Mesendoderm (in vitro differentiated cells): ENCODE results near the gene PCNT.

Experiments used
- DNase-seq: peaks from one replicate; pipeline ENCODE4 v3.0.0; 2013
- H2AK5ac ChIP-seq: 2 replicates; pipeline ENCODE4 v1.6.1; 2013; ENCODE audit warnings: low read length, inconsistent platforms
- H2BK120ac ChIP-seq: 2 replicates; pipeline ENCODE4 v1.6.1; 2013; ENCODE audit warnings: low read depth, mild to moderate bottlenecking, low read length, moderate library complexity, mixed read lengths
- H2BK15ac ChIP-seq: replicated peaks from 2 replicates; pipeline ENCODE4 v1.6.1; 2013; ENCODE audit warnings: low read depth, mild to moderate bottlenecking, moderate library complexity
- H2BK5ac ChIP-seq: 2 replicates; pipeline ENCODE4 v1.6.1; 2013; ENCODE audit warnings: low read length, inconsistent platforms
- H3K18ac ChIP-seq: 2 replicates; pipeline ENCODE4 v1.6.1; 2013; ENCODE audit warnings: mild to moderate bottlenecking, low read length, mixed read lengths
- H3K23ac ChIP-seq: one replicate; pipeline ENCODE4 v1.6.1; 2013; ENCODE audit warnings: low read length
- H3K27ac ChIP-seq: 2 replicates; pipeline ENCODE4 v1.5.1; 2013; ENCODE audit warnings: low read depth, mild to moderate bottlenecking, inconsistent platforms, low read length, moderate library complexity
- H3K27me3 ChIP-seq: 2 replicates; pipeline ENCODE4 v1.6.1; 2013; ENCODE audit warnings: low read length, control low read depth, mild to moderate bottlenecking, inconsistent platforms; ENCODE audit not compliant: insufficient read depth, poor library complexity
- H3K36me3 ChIP-seq: 2 replicates; pipeline ENCODE4 v1.6.1; 2013; ENCODE audit warnings: low read length, inconsistent platforms; ENCODE audit not compliant: control insufficient read depth, insufficient read depth
- H3K4ac ChIP-seq: one replicate; pipeline ENCODE4 v1.6.1; 2013; ENCODE audit warnings: low read depth, mild to moderate bottlenecking, low read length, moderate library complexity
- H3K4me1 ChIP-seq: 2 replicates; pipeline ENCODE4 v1.6.1; 2013; ENCODE audit warnings: low read depth, low read length, inconsistent platforms; ENCODE audit not compliant: control insufficient read depth
- H3K4me2 ChIP-seq: 2 replicates; pipeline ENCODE4 v1.6.1; 2013; ENCODE audit warnings: low read length
- H3K4me3 ChIP-seq: 2 replicates; pipeline ENCODE4 v1.5.1; 2013; ENCODE audit warnings: mild to moderate bottlenecking, low read length
- H3K56ac ChIP-seq: one replicate; pipeline ENCODE4 v1.6.1; 2013; ENCODE audit warnings: low read length
- H3K79me1 ChIP-seq: 2 replicates; pipeline ENCODE4 v1.6.1; 2013; ENCODE audit warnings: low read length, inconsistent platforms
- H3K79me2 ChIP-seq: 2 replicates; pipeline ENCODE4 v1.6.1; 2013; ENCODE audit warnings: mild to moderate bottlenecking, low read length; ENCODE audit not compliant: control insufficient read depth, insufficient read depth
- H3K9ac ChIP-seq: 2 replicates; pipeline ENCODE4 v1.6.1; 2013; ENCODE audit warnings: low read length, inconsistent platforms
- H4K5ac ChIP-seq: one replicate; pipeline ENCODE4 v1.6.1; 2013; ENCODE audit warnings: low read length
- H4K8ac ChIP-seq: one replicate; pipeline ENCODE4 v1.6.1; 2013; ENCODE audit warnings: low read depth, mild to moderate bottlenecking, control low read depth, low read length, moderate library complexity
- WGBS: extraction: QIAGEN DNeasy Blood & Tissue Kit; methylation state at CpG from one replicate; pipeline ENCODE4 v1.1.7; 2013; ENCODE audit warnings: low lambda C conversion rate, missing lambda C conversion rate; ENCODE audit not compliant: insufficient coverage; ENCODE audit errors: extremely low coverage; 5-methylcytosine and 5-hydroxymethylcytosine counted together

PCNT gene

GRCh38 chr21:46422636-46423241, 98.8 kb downstream of the PCNT start:
- Histone ChIP-seq H4K5ac (no peak overlapping the region), H3K4me2 (no peak overlapping the region), H3K79me1 (no peaks in the 10 kb centered on the region), H3K79me2 (no peaks in the 10 kb centered on the region), H3K36me3 (peaks cover 3% of the 10 kb centered on the region), H3K9ac (no peak overlapping the region), H3K4me1 (no peaks in the 10 kb centered on the region), H2BK5ac (no peak overlapping the region), H2AK5ac (no peak overlapping the region), H2BK15ac (no peak overlapping the region), H3K4me3 (no peak overlapping the region), H3K27me3 (no peaks in the 10 kb centered on the region), H3K23ac (no peak overlapping the region), H3K27ac (no peak overlapping the region), H3K4ac (no peak overlapping the region), H4K8ac (no peak overlapping the region), H3K56ac (no peak overlapping the region), H3K18ac (no peak overlapping the region), H2BK120ac (no peak overlapping the region)
- no peak for DNase-seq
- WGBS, result no CpG with 5 or more reads among the region's 12 CpGs

GRCh38 chr21:46423546-46424038, 99.6 kb downstream of the PCNT start:
- no peaks in the 10 kb centered on the region for H3K79me1 ChIP-seq
- H3K4me3 ChIP-seq, result no peak overlapping the region
- no peak overlapping the region for H3K9ac ChIP-seq
- no peak overlapping the region for H3K18ac ChIP-seq
- no peak overlapping the region for H2BK5ac ChIP-seq
- no peaks in the 10 kb centered on the region for H3K36me3 ChIP-seq
- H2AK5ac ChIP-seq, result no peak overlapping the region
- H3K79me2 ChIP-seq, result no peaks in the 10 kb centered on the region
- H2BK120ac ChIP-seq, result no peak overlapping the region
- H4K8ac ChIP-seq, result no peak overlapping the region
- H3K27ac ChIP-seq, result no peak overlapping the region
- no peak overlapping the region for H4K5ac ChIP-seq
- no peaks in the 10 kb centered on the region for H3K27me3 ChIP-seq
- no peaks in the 10 kb centered on the region for H3K4me1 ChIP-seq
- no CpG with 5 or more reads among the region's 1 CpG for WGBS
- no peak overlapping the region for H2BK15ac ChIP-seq
- no peak overlapping the region for H3K23ac ChIP-seq
- peak; percentile 57 for DNase-seq
- no peak overlapping the region for H3K56ac ChIP-seq
- H3K4ac ChIP-seq, result no peak overlapping the region
- H3K4me2 ChIP-seq, result no peak overlapping the region

- Histone ChIP-seq H3K27ac (no peak overlapping the region), H3K4ac (no peak overlapping the region), H3K4me2 (no peak overlapping the region), H3K18ac (no peak overlapping the region), H3K4me1 (no peaks in the 10 kb centered on the region), H3K23ac (no peak overlapping the region), H3K56ac (no peak overlapping the region), H3K27me3 (no peaks in the 10 kb centered on the region), H3K36me3 (no peaks in the 10 kb centered on the region), H3K4me3 (no peak overlapping the region), H3K79me2 (no peaks in the 10 kb centered on the region), H4K8ac (no peak overlapping the region), H3K79me1 (no peaks in the 10 kb centered on the region), H3K9ac (no peak overlapping the region), H2BK120ac (no peak overlapping the region), H4K5ac (no peak overlapping the region), H2AK5ac (no peak overlapping the region), H2BK5ac (no peak overlapping the region), H2BK15ac (no peak overlapping the region)
- peak; percentile 18 for DNase-seq
- WGBS, result no CpG with 5 or more reads among the region's 17 CpGs
Measured at GRCh38 chr21:46424039-46424591, 100.2 kb downstream of the PCNT start.

GRCh38 chr21:46424621-46425020, 100.7 kb downstream of the PCNT start:
- Histone ChIP-seq H3K27me3 (no peaks in the 10 kb centered on the region), H3K79me1 (no peaks in the 10 kb centered on the region), H3K9ac (no peak overlapping the region), H2BK120ac (no peak overlapping the region), H3K36me3 (no peaks in the 10 kb centered on the region), H3K23ac (no peak overlapping the region), H3K79me2 (no peaks in the 10 kb centered on the region), H2AK5ac (no peak overlapping the region), H2BK15ac (no peak overlapping the region), H3K4me1 (no peaks in the 10 kb centered on the region), H3K4ac (no peak overlapping the region), H4K5ac (no peak overlapping the region), H2BK5ac (no peak overlapping the region), H3K18ac (no peak overlapping the region), H4K8ac (no peak overlapping the region), H3K56ac (no peak overlapping the region), H3K4me2 (no peak overlapping the region), H3K4me3 (no peak overlapping the region), H3K27ac (no peak overlapping the region)
- WGBS, result no CpG with 5 or more reads among the region's 14 CpGs
- DNase-seq, result no peak

- Histone ChIP-seq H3K36me3 (no peaks in the 10 kb centered on the region), H3K79me1 (no peaks in the 10 kb centered on the region), H2AK5ac (no peak overlapping the region), H3K9ac (no peak overlapping the region), H3K27ac (no peak overlapping the region), H3K27me3 (no peaks in the 10 kb centered on the region), H3K4me1 (no peaks in the 10 kb centered on the region), H2BK5ac (no peak overlapping the region), H3K56ac (no peak overlapping the region), H3K4ac (no peak overlapping the region), H3K23ac (no peak overlapping the region), H3K18ac (no peak overlapping the region), H3K4me2 (no peak overlapping the region), H3K4me3 (no peak overlapping the region), H3K79me2 (no peaks in the 10 kb centered on the region), H4K8ac (no peak overlapping the region), H4K5ac (no peak overlapping the region), H2BK120ac (no peak overlapping the region), H2BK15ac (no peak overlapping the region)
- no peak for DNase-seq
- no CpG with 5 or more reads among the region's 19 CpGs for WGBS
Measured at GRCh38 chr21:46425041-46425440, 101.1 kb downstream of the PCNT start.

- WGBS, result no CpG with 5 or more reads among the region's 23 CpGs
- no peak overlapping the region for H3K9ac ChIP-seq
- no peak overlapping the region for H3K4me2 ChIP-seq
- no peak overlapping the region for H3K23ac ChIP-seq
- no peaks in the 10 kb centered on the region for H3K79me1 ChIP-seq
- no peak overlapping the region for H2BK15ac ChIP-seq
- H3K18ac ChIP-seq, result no peak overlapping the region
- no peak overlapping the region for H2BK120ac ChIP-seq
- H3K4ac ChIP-seq, result no peak overlapping the region
- no peak overlapping the region for H2AK5ac ChIP-seq
- no peak overlapping the region for H3K4me3 ChIP-seq
- no peak overlapping the region for H4K5ac ChIP-seq
- no peak overlapping the region for H4K8ac ChIP-seq
- H3K27ac ChIP-seq, result no peak overlapping the region
- H3K4me1 ChIP-seq, result no peaks in the 10 kb centered on the region
- H3K79me2 ChIP-seq, result no peaks in the 10 kb centered on the region
- no peaks in the 10 kb centered on the region for H3K36me3 ChIP-seq
- H3K56ac ChIP-seq, result no peak overlapping the region
- DNase-seq, result no peak
- H2BK5ac ChIP-seq, result no peak overlapping the region
- H3K27me3 ChIP-seq, result no peaks in the 10 kb centered on the region
Measured at GRCh38 chr21:46425571-46425970, 101.6 kb downstream of the PCNT start.
